Prostate gland (tissue), 2 donors: ENCODE results near the gene SARDH. TPM values are rescaled to one million over a fixed set of nuclear protein-coding genes. Genes with fewer than 3 reads are reported as not detected.

Experiments used
- DNase-seq: peaks from one replicate; pipeline ENCODE4 v3.0.0-alpha.2; 2019; ENCODE audit warnings: low spot score
- H3K27ac ChIP-seq, 2 donors: fragments of 200-600 bp; sonication (generic); 2 replicates each; pipeline ENCODE4 v1.5.1; 2017 to 2019
- H3K27me3 ChIP-seq: fragments of 200-600 bp; sonication (generic); replicated peaks from 2 replicates; pipeline ENCODE4 v1.5.1; 2019; ENCODE audit not compliant: insufficient read depth
- H3K36me3 ChIP-seq, 2 donors: fragments of 200-600 bp; sonication (generic); 1 replicate in 1 of 2; 2 replicates in 1 of 2; pipeline versions ENCODE4 v1.5.1 to v1.8.1; 2017 to 2019
- H3K4me1 ChIP-seq: fragments of 200-600 bp; sonication (generic); replicated peaks from 2 replicates; pipeline ENCODE4 v1.5.1; 2019
- H3K4me3 ChIP-seq, 2 donors: fragments of 200-600 bp; sonication (generic); 2 replicates each; pipeline ENCODE4 v1.5.1; 2017 to 2019
- H3K9me3 ChIP-seq: fragments of 200-600 bp; sonication (generic); 2 replicates; pipeline ENCODE4 v1.5.1; 2017
- POLR2A ChIP-seq: fragments of 450-650 bp; IDR thresholded peaks from one replicate; pipeline ENCODE4 v1.6.1; 2016; ENCODE audit warnings: antibody characterized with exemption, mild to moderate bottlenecking
- POLR2AphosphoS5 ChIP-seq: sonication (generic); formaldehyde crosslinking; IDR thresholded peaks from one replicate; pipeline ENCODE4 v1.6.1; 2017; ENCODE audit warnings: antibody characterized with exemption
- WGBS: methylation state at CpG from one replicate; pipeline ENCODE4 v1.1.5; 2018; 5-methylcytosine and 5-hydroxymethylcytosine counted together
- intact Hi-C: fragments of 100-400 bp; cut with DNase I; formaldehyde crosslinking; loops from one replicate; pipeline ENCODE4 v1.14.2; 2022
- total RNA-seq, 2 donors: library from RNA; depleted of rRNA; stranded (reverse); fragments of >200 nt; gene quantifications; one replicate each; pipeline ENCODE4 v1.1.0, GENCODE V29; 2016
- TF ChIP-seq, protein P1 (sequence below), 4 experiments: fragments of 200-600 bp in 2 of 4; fragments of 450-650 bp in 2 of 4; sonication (generic) in 2 of 4; IDR thresholded peaks; 1 replicate in 3 of 4; 2 replicates in 1 of 4; pipeline ENCODE4 v1.5.1; 2016 to 2019; ENCODE audit warnings: antibody characterized with exemption in 4 of 4, mild to moderate bottlenecking in 2 of 4, moderate library complexity in 2 of 4

The SARDH gene
- total RNA-seq, 2 donors from 2014 or later: 6.7 to 7.2 TPM

DNA sequence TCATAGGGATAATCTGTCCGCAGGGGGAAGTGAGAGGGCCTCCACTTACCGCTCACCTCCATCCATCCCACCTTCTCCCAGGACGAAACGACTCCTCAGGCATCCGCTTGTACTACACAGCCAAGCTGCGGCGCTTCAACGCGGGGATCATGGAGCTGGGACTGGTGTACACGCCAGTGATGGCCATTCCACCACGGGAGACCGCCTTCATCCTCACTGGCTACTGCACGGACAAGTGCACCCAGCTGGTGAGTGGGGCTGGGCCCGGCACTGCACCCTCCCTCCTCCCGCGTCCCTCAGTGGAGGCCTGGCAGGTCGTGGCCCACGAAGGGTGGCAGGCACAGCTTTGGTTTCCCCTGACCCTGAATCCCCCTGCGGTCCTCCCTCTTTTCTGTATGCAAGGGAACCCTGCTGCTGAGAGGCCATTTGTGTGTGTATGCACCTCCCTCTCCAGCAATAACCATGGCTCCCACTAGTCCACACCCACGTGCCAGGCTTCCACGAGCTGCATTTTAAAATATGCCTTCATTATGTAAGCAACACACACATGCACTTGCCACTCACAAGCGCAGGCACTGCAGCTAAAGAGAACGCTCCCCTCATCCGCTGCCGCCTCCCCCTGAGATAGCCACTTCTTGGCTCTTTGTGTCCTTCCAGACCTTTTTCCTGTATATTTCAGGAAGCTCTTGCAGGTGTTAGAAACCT is 90.2 kb downstream of the SARDH start:
- H3K27me3 ChIP-seq: peaks cover 7% of the 10 kb centered on the region
- WGBS: 69% methylated on average over 25 of the region's 25 CpGs

GRCh38 chr9:133647148-133647547 is 91.0 kb downstream of the SARDH start:
- Histone ChIP-seq H3K9me3 (no peaks in the 10 kb centered on the region), H3K4me1 (no peaks in the 10 kb centered on the region), H3K4me3 (no peak overlapping the region), H3K27me3 (peaks cover 4% of the 10 kb centered on the region), H3K27ac (no peak overlapping the region), H3K36me3 (no peaks in the 10 kb centered on the region)
- 25% methylated on average over 7 of the region's 7 CpGs for WGBS
- TF ChIP-seq, protein P1, sequence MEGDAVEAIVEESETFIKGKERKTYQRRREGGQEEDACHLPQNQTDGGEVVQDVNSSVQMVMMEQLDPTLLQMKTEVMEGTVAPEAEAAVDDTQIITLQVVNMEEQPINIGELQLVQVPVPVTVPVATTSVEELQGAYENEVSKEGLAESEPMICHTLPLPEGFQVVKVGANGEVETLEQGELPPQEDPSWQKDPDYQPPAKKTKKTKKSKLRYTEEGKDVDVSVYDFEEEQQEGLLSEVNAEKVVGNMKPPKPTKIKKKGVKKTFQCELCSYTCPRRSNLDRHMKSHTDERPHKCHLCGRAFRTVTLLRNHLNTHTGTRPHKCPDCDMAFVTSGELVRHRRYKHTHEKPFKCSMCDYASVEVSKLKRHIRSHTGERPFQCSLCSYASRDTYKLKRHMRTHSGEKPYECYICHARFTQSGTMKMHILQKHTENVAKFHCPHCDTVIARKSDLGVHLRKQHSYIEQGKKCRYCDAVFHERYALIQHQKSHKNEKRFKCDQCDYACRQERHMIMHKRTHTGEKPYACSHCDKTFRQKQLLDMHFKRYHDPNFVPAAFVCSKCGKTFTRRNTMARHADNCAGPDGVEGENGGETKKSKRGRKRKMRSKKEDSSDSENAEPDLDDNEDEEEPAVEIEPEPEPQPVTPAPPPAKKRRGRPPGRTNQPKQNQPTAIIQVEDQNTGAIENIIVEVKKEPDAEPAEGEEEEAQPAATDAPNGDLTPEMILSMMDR (IDR thresholded peaks at IDR 0.05): no peak
- TF ChIP-seq POLR2A (no peak), POLR2AphosphoS5 (no peak)
- DNase-seq: no peak
- intact Hi-C loops: no loop called here

More for the DNA sequence above, 90.2 kb downstream of the SARDH start:
- H3K4me1 ChIP-seq: no peaks in the 10 kb centered on the region
- TF ChIP-seq POLR2AphosphoS5 (no peak), POLR2A (no peak)
- TF ChIP-seq, protein P1 (IDR thresholded peaks at IDR 0.05): no peak
- no peak overlapping the region for H3K4me3 ChIP-seq
- no peaks in the 10 kb centered on the region for H3K36me3 ChIP-seq
- no peak for DNase-seq
- no peaks in the 10 kb centered on the region for H3K9me3 ChIP-seq
- intact Hi-C loops: no loop called here
- H3K27ac ChIP-seq: no peak overlapping the region

GRCh38 chr9:133645021-133645765 is 93.0 kb downstream of the SARDH start:
- Histone ChIP-seq H3K9me3 (no peaks in the 10 kb centered on the region), H3K4me1 (no peaks in the 10 kb centered on the region), H3K4me3 (no peak overlapping the region), H3K36me3 (no peaks in the 10 kb centered on the region), H3K27me3 (no peaks in the 10 kb centered on the region), H3K27ac (no peak overlapping the region)
- WGBS: 68% methylated on average over 10 of the region's 10 CpGs
- DNase-seq: no peak
- TF ChIP-seq, protein P1 (IDR thresholded peaks at IDR 0.05): no peak
- no peak for TF ChIP-seq POLR2AphosphoS5
- TF ChIP-seq POLR2A: no peak
- intact Hi-C loops: no loop called here

DNA sequence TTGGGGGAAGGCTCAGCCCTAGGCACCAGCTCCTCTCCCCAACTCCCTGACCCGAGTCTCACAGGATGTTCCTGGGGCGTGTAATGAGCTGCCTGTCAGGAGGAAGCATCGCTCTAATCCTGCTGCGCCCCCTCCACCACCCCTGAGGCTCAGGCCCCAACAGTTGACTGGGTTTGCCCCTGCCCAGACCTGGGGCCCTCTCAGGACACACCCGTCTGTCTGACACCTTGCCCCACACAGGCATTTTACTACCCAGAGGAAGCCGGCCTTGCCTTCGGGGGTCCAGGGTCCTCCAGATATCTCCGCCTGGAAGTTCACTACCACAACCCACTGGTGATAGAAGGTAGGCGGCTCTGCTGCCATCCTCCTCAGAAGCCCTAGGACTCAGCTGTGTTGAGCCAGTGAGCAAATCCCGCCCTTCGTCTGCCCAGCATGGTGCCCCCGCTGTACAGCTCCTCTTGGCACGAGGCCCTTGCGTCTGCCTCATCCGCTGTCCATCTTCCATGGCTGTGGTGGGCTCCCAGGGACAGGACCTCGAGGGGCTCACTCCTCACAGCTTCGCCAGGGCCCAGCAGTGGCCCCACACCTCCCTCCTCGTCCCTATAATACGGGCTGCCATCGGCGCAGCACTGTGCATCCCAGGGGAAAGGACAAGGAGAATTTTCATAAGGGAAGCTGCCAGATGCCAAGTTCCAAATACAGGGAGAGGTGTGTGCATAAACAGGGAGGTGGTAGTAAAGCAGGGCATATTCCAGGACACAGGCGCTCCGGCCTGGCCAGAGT is 94.0 kb downstream of the SARDH start:
- H3K27me3 ChIP-seq: no peaks in the 10 kb centered on the region
- H3K4me1 ChIP-seq: no peaks in the 10 kb centered on the region
- no peaks in the 10 kb centered on the region for H3K9me3 ChIP-seq
- WGBS: 87% methylated on average over 23 of the region's 23 CpGs
- H3K27ac ChIP-seq: no peak overlapping the region
- H3K4me3 ChIP-seq: no peak overlapping the region
- DNase-seq: no peak
- TF ChIP-seq, protein P1 (IDR thresholded peaks at IDR 0.05): no peak
- no peaks in the 10 kb centered on the region for H3K36me3 ChIP-seq
- intact Hi-C loops: no loop called here
